HepG2 (cell line): ENCODE results near the gene EPO. TPM values are rescaled to one million over a fixed set of nuclear protein-coding genes. Genes with fewer than 3 reads are reported as not detected.
A peak's percentile ranks its signal among the peaks of the same experiment; 100 is the strongest.

ENCODE experiments used
- ESRRA ChIP-seq: sonication (generic); formaldehyde crosslinking; IDR thresholded peaks from 2 replicates; pipeline ENCODE4 v1.5.1; 2020; ENCODE audit warnings: mild to moderate bottlenecking, low read depth, missing genetic modification reagents
- FIP1L1 ChIP-seq: fragments of 200-400 bp; formaldehyde crosslinking; IDR thresholded peaks from 2 replicates; pipeline ENCODE4 v1.6.1; 2018; ENCODE audit warnings: low read depth, mild to moderate bottlenecking, low read length, moderate library complexity, borderline replicate concordance; ENCODE audit not compliant: insufficient read depth
- MIER2 ChIP-seq: IDR thresholded peaks from 2 replicates; pipeline ENCODE4 v1.6.1; 2016; ENCODE audit warnings: missing biosample characterization, missing genetic modification reagents
- RARG ChIP-seq: sonication (generic); formaldehyde crosslinking; IDR thresholded peaks from 2 replicates; pipeline ENCODE4 v1.4.0; 2020; ENCODE audit warnings: low read depth, mild to moderate bottlenecking, missing genetic modification reagents
- SIX1 ChIP-seq: sonication (generic); formaldehyde crosslinking; IDR thresholded peaks from 2 replicates; pipeline ENCODE4 v1.4.0; 2020; ENCODE audit warnings: missing genetic modification reagents, borderline replicate concordance
- TFE3 ChIP-seq: IDR thresholded peaks from 2 replicates; pipeline ENCODE4 v1.6.1; 2016
- TIGD3 ChIP-seq: sonication (generic); formaldehyde crosslinking; IDR thresholded peaks from 2 replicates; pipeline ENCODE4 v1.5.1; 2020; ENCODE audit warnings: mild to moderate bottlenecking, missing genetic modification reagents, borderline replicate concordance
- ZNF10 ChIP-seq: sonication (generic); formaldehyde crosslinking; IDR thresholded peaks from 2 replicates; pipeline ENCODE4 v1.4.0; 2020; ENCODE audit warnings: mild to moderate bottlenecking, low read depth, missing genetic modification reagents, borderline replicate concordance
- ZNF121 ChIP-seq: sonication (generic); formaldehyde crosslinking; IDR thresholded peaks from 2 replicates; pipeline ENCODE4 v1.5.0; 2020; ENCODE audit warnings: mild to moderate bottlenecking, missing genetic modification reagents
- ZNF407 ChIP-seq: sonication (generic); formaldehyde crosslinking; IDR thresholded peaks from one replicate; pipeline ENCODE4 v1.5.1; 2020; ENCODE audit warnings: mild to moderate bottlenecking, missing genetic modification reagents; ENCODE audit errors: not compliant biosample characterization
- ZNF597 ChIP-seq: sonication (generic); formaldehyde crosslinking; IDR thresholded peaks from 2 replicates; pipeline ENCODE4 v1.5.0; 2020; ENCODE audit warnings: missing genetic modification reagents
- ZNF850 ChIP-seq: sonication (generic); formaldehyde crosslinking; conservative IDR thresholded peaks from 2 replicates; pipeline ENCODE4 v1.9.0; 2021; ENCODE audit warnings: mild to moderate bottlenecking, missing genetic modification reagents
- ZNF883 ChIP-seq: sonication (generic); formaldehyde crosslinking; IDR thresholded peaks from 2 replicates; pipeline ENCODE4 v1.5.1; 2020; ENCODE audit warnings: mild to moderate bottlenecking, missing genetic modification reagents; ENCODE audit errors: not compliant biosample characterization
- ZUFSP ChIP-seq: sonication (generic); formaldehyde crosslinking; IDR thresholded peaks from 2 replicates; pipeline ENCODE4 v1.9.0; 2021; ENCODE audit warnings: missing genetic modification reagents, mild to moderate bottlenecking, borderline replicate concordance
- polyA plus RNA-seq, 8 experiments: library from polyadenylated mRNA; depleted of rRNA in 3 of 8; stranded (reverse) in 7 of 8; unstranded in 1 of 8; fragments of >200 nt; fragmentation: Illumina TruSeq in 4 of 8; extraction: Trizol in 4 of 8; gene quantifications; 2 replicates each; pipeline versions ENCODE4 v1.2.1 to v1.2.3, GENCODE V29; 2011 to 2016; ENCODE audit warnings: low read depth in 4 of 8, missing spikeins in 1 of 8, mixed read lengths in 1 of 8; ENCODE audit not compliant: insufficient read depth in 1 of 8
- total RNA-seq, 5 experiments: library from RNA; depleted of rRNA; stranded (reverse); fragments of >200 nt; fragmentation: Illumina TruSeq; extraction: Trizol; gene quantifications; 2 replicates each; pipeline ENCODE4 v1.2.3, GENCODE V29; 2016; ENCODE audit warnings: low read depth in 1 of 5

Gene EPO
- total and polyA plus RNA-seq, 2 of the 13 experiments (the other 11 are each of a cell fraction or from before 2014, with no cell fraction given), result 10.3 to 25.7 TPM

- TF ChIP-seq ZNF407 (CRISPR knock-in tag) (no peak), ZNF121 (peak; percentile 72), SIX1 (CRISPR knock-in tag) (0 out of 2 replicates have a peak, but pooled peaks have one; percentile 24), RARG (CRISPR knock-in tag) (no peak), ESRRA (CRISPR knock-in tag) (no peak), ZNF850 (CRISPR knock-in tag) (no peak), TIGD3 (no peak), ZUFSP (CRISPR knock-in tag) (no peak), TFE3 (CRISPR knock-in tag) (peak; percentile 91), FIP1L1 (no peak), ZNF597 (no peak), ZNF883 (CRISPR knock-in tag) (no peak), ZNF10 (CRISPR knock-in tag) (no peak), MIER2 (CRISPR knock-in tag) (peak; percentile 55; the same call in 1 of the 2 replicates)
These were observed 46.8 kb upstream of the EPO start, which contains the start of gene GNB2 (continued) for GRCh38 chr7:100673302-100673941.
